Natural killer cell (primary cell): ENCODE measurements around the gene AP1B1. TPM values are rescaled to one million over a fixed set of nuclear protein-coding genes. Genes with fewer than 3 reads are reported as not detected.

Experiments used
- ATAC-seq, 3 donors: fragments of 150-1000 bp in 2 of 3; fragments of 200-7000 bp in 1 of 3; cut with Tn5 transposase; 1 replicate in 1 of 3; 2 replicates in 2 of 3; pipeline ENCODE4 v1.10.0; 2021; ENCODE audit warnings: mild to moderate bottlenecking in 2 of 3, moderate library complexity in 2 of 3
- DNase-seq, 2 donors: peaks; one replicate each; pipeline versions ENCODE4 v3.0.0 to v3.0.0-alpha.2; 2013 to 2021; ENCODE audit warnings: mixed read lengths in 1 of 2
- H3K27ac ChIP-seq: one replicate; pipeline ENCODE4 v1.5.1; 2013; ENCODE audit warnings: mild to moderate bottlenecking, low read length
- H3K27me3 ChIP-seq: one replicate; pipeline ENCODE4 v1.6.1; 2013; ENCODE audit warnings: low read length; ENCODE audit not compliant: control insufficient read depth, insufficient read depth
- H3K36me3 ChIP-seq: one replicate; pipeline ENCODE4 v1.6.1; 2013; ENCODE audit warnings: low read length; ENCODE audit not compliant: control insufficient read depth, insufficient read depth
- H3K4me1 ChIP-seq: one replicate; pipeline ENCODE4 v1.6.1; 2013; ENCODE audit warnings: low read length; ENCODE audit not compliant: control insufficient read depth, insufficient read depth
- H3K4me3 ChIP-seq: one replicate; pipeline ENCODE4 v1.5.1; 2013; ENCODE audit warnings: low read length
- H3K9me3 ChIP-seq: one replicate; pipeline ENCODE4 v1.6.1; 2013; ENCODE audit warnings: low read length; ENCODE audit not compliant: control insufficient read depth, insufficient read depth
- H3K27ac Mint-ChIP-seq, 2 donors: one replicate each; pipeline ENCODE4 v1.8.0; 2022; ENCODE audit warnings: mild to moderate bottlenecking in 2 of 2, mixed read lengths in 2 of 2, moderate library complexity in 1 of 2
- H3K27me3 Mint-ChIP-seq, 2 donors: one replicate each; pipeline ENCODE4 v1.8.0; 2022; ENCODE audit warnings: low read depth in 2 of 2, mixed read lengths in 2 of 2
- H3K36me3 Mint-ChIP-seq: one replicate; pipeline ENCODE4 v1.8.0; 2022; ENCODE audit warnings: mixed read lengths
- H3K4me1 Mint-ChIP-seq, 2 donors: one replicate each; pipeline ENCODE4 v1.8.0; 2022; ENCODE audit warnings: mixed read lengths in 2 of 2
- H3K4me3 Mint-ChIP-seq: one replicate; pipeline ENCODE4 v1.8.0; 2022; ENCODE audit warnings: mild to moderate bottlenecking, moderate library complexity, mixed read lengths
- H3K9me3 Mint-ChIP-seq, 2 donors: one replicate each; pipeline ENCODE4 v1.8.0; 2022; ENCODE audit warnings: mixed read lengths in 2 of 2
- CTCF ChIP-seq: fragments of 200-600 bp; IDR thresholded peaks from one replicate; pipeline ENCODE4 v1.8.0; 2022; ENCODE audit warnings: antibody characterized with exemption
- WGBS: methylation state at CpG from one replicate; pipeline ENCODE4 v1.1.7; 2013; ENCODE audit warnings: missing lambda C conversion rate; ENCODE audit not compliant: insufficient coverage; 5-methylcytosine and 5-hydroxymethylcytosine counted together
- intact Hi-C: fragments of 100-400 bp; cut with micrococcal nuclease; formaldehyde crosslinking; loops from one replicate; pipeline ENCODE4 v1.14.2; 2022
- total RNA-seq, 4 donors: library from RNA; stranded (reverse); fragments of 120-200 nt in 1 of 4; gene quantifications; one replicate each; pipeline versions ENCODE4 v1.2.3 to v1.2.4, GENCODE V29; 2013 to 2022

Gene AP1B1
- total RNA-seq, 3 donors from 2014 or later (not counting 1 experiment from before 2014, with no cell fraction given), result 54.0 to 56.1 (median 54.3) TPM

GRCh38 chr22:29320546-29320945, 67.8 kb downstream of the AP1B1 start:
- Histone ChIP-seq H3K36me3 (no peaks in the 10 kb centered on the region), H3K27me3 (peaks cover 6% of the 10 kb centered on the region), H3K27ac (no peak overlapping the region), H3K4me3 (no peak overlapping the region), H3K4me1 (peaks cover 2% of the 10 kb centered on the region), H3K9me3 (no peaks in the 10 kb centered on the region)
- H3K27ac Mint-ChIP-seq, result no peak overlapping the region
- no CpG with 5 or more reads among the region's 1 CpG for WGBS
- no peak for TF ChIP-seq CTCF
- H3K36me3 Mint-ChIP-seq, result no peaks in the 10 kb centered on the region
- H3K9me3 Mint-ChIP-seq, result no peaks in the 10 kb centered on the region
- H3K4me3 Mint-ChIP-seq, result no peak overlapping the region
- intact Hi-C loops, result no loop called here
- H3K27me3 Mint-ChIP-seq, result peaks cover 12% of the 10 kb centered on the region in 2 donors
- no peaks in the 10 kb centered on the region for H3K4me1 Mint-ChIP-seq
- DNase-seq, result no peak
- ATAC-seq, result no peak

- peaks cover 6 to 7% of the 10 kb centered on the region in 2 donors for H3K4me1 Mint-ChIP-seq
- DNase-seq (no peak), ATAC-seq (no peak)
- H3K27me3 ChIP-seq, result peaks cover 13% of the 10 kb centered on the region
- no peaks in the 10 kb centered on the region for H3K36me3 ChIP-seq
- no peak overlapping the region for H3K4me3 ChIP-seq
- 82% methylated on average over 2 of the region's 2 CpGs for WGBS
- H3K27ac Mint-ChIP-seq, result no peak overlapping the region
- H3K27me3 Mint-ChIP-seq, result peaks cover 20% of the 10 kb centered on the region in 2 donors
- H3K4me1 ChIP-seq, result peaks cover 9% of the 10 kb centered on the region
- no peaks in the 10 kb centered on the region for H3K9me3 Mint-ChIP-seq
- no peak overlapping the region for H3K4me3 Mint-ChIP-seq
- intact Hi-C loops, result no loop called here
- no peak overlapping the region for H3K27ac ChIP-seq
- H3K9me3 ChIP-seq, result no peaks in the 10 kb centered on the region
- H3K36me3 Mint-ChIP-seq, result no peaks in the 10 kb centered on the region
- no peak for TF ChIP-seq CTCF
Measured at GRCh38 chr22:29319072-29319471, 69.3 kb downstream of the AP1B1 start.

GRCh38 chr22:29317827-29318454, 70.4 kb downstream of the AP1B1 start:
- Mint-ChIP-seq H3K4me1 (peaks cover 9 to 18% of the 10 kb centered on the region in 2 donors), H3K27ac (no peak overlapping the region), H3K4me3 (no peak overlapping the region), H3K27me3 (peaks cover 28 to 31% of the 10 kb centered on the region in 2 donors), H3K36me3 (no peaks in the 10 kb centered on the region), H3K9me3 (no peaks in the 10 kb centered on the region)
- Histone ChIP-seq H3K27ac (no peak overlapping the region), H3K4me1 (peaks cover 15% of the 10 kb centered on the region), H3K36me3 (no peaks in the 10 kb centered on the region), H3K27me3 (peaks cover 19% of the 10 kb centered on the region), H3K4me3 (no peak overlapping the region), H3K9me3 (no peaks in the 10 kb centered on the region)
- ATAC-seq (no peak), DNase-seq (no peak)
- intact Hi-C loops, result no loop called here
- WGBS, result 91% methylated on average over 18 of the region's 18 CpGs
- no peak for TF ChIP-seq CTCF
